Jurkat, Clone E6-1 (cell line): ENCODE measurements around the gene HDAC8.
"Not testable (repeated sequence)": the region's sequence is repeated elsewhere in the genome, so short reads cannot be mapped to it uniquely, and the experiment has no call there.

Source experiments
- DNase-seq: peaks from one replicate; pipeline ENCODE4 v3.0.0-alpha.2; 2011; ENCODE audit warnings: low read depth, low spot score
- H3K4me3 ChIP-seq: 2 replicates; pipeline ENCODE4 v1.5.1; 2011; ENCODE audit warnings: mild to moderate bottlenecking, low read length, control low read depth, moderate library complexity

The HDAC8 gene

GRCh38 chrX:72349190-72349589 is 223.5 kb downstream of the HDAC8 start:
- no peak for DNase-seq
- H3K4me3 ChIP-seq: no peak overlapping the region

GRCh38 chrX:72348247-72348979 is 224.2 kb downstream of the HDAC8 start:
- DNase-seq: no peak
- H3K4me3 ChIP-seq: no peak overlapping the region

GRCh38 chrX:72347366-72347765 is 225.3 kb downstream of the HDAC8 start:
- no peak for DNase-seq
- H3K4me3 ChIP-seq: no peak overlapping the region

GRCh38 chrX:72346302-72346949 is 226.2 kb downstream of the HDAC8 start:
- no peak overlapping the region for H3K4me3 ChIP-seq
- DNase-seq: no peak

GRCh38 chrX:72340626-72341025 is 232.0 kb downstream of the HDAC8 start:
- H3K4me3 ChIP-seq: no peak overlapping the region
- DNase-seq: no peak

- DNase-seq: no peak
These were observed 232.6 kb downstream of the HDAC8 start for GRCh38 chrX:72340041-72340440.

GRCh38 chrX:72330131-72330530 is 242.5 kb downstream of the HDAC8 start:
- no peak overlapping the region for H3K4me3 ChIP-seq
- DNase-seq: no peak

More at GRCh38 chrX:72340041-72340440, 232.6 kb downstream of the HDAC8 start:
- no peak overlapping the region for H3K4me3 ChIP-seq

- no peak for DNase-seq
- no peak overlapping the region for H3K4me3 ChIP-seq
These were observed 245.9 kb downstream of the HDAC8 start for GRCh38 chrX:72326605-72327300.

GRCh38 chrX:72319651-72320050 is 253.0 kb downstream of the HDAC8 start:
- H3K4me3 ChIP-seq, DNase-seq: not testable (repeated sequence)

GRCh38 chrX:72317139-72317538 is 255.5 kb downstream of the HDAC8 start:
- DNase-seq: no peak
- H3K4me3 ChIP-seq: no peak overlapping the region

- DNase-seq: no peak
These were observed 256.1 kb downstream of the HDAC8 start for GRCh38 chrX:72316408-72317110.

GRCh38 chrX:72314881-72315280 is 257.8 kb downstream of the HDAC8 start:
- DNase-seq: no peak
- no peak overlapping the region for H3K4me3 ChIP-seq

More at GRCh38 chrX:72316408-72317110, 256.1 kb downstream of the HDAC8 start:
- H3K4me3 ChIP-seq: no peak overlapping the region

- no peak for DNase-seq
- no peak overlapping the region for H3K4me3 ChIP-seq
These were observed 258.7 kb downstream of the HDAC8 start for GRCh38 chrX:72313707-72314641.

- no peak overlapping the region for H3K4me3 ChIP-seq
- DNase-seq: no peak
These were observed 260.2 kb downstream of the HDAC8 start for GRCh38 chrX:72312311-72312940.

- no peak for DNase-seq
- H3K4me3 ChIP-seq: peak overlapping the region; percentile 23
These were observed 263.2 kb downstream of the HDAC8 start for GRCh38 chrX:72309297-72310071.

GRCh38 chrX:72308566-72309296 is 263.9 kb downstream of the HDAC8 start:
- peak overlapping the region; percentile 23 for H3K4me3 ChIP-seq
- peak; percentile 55 for DNase-seq

GRCh38 chrX:72308209-72308565 is 264.5 kb downstream of the HDAC8 start:
- peak overlapping the region; percentile 23 for H3K4me3 ChIP-seq

More at GRCh38 chrX:72308209-72308565, 264.5 kb downstream of the HDAC8 start:
- DNase-seq: no peak
